IMR-90 (cell line): ENCODE data around the gene SLC16A1. TPM values are rescaled to one million over a fixed set of nuclear protein-coding genes. Genes with fewer than 3 reads are reported as not detected.

ENCODE experiments used
- ATAC-seq: fragments of 200-7000 bp; cut with Tn5 transposase; 2 replicates; pipeline ENCODE4 v1.9.1; 2020; ENCODE audit warnings: low read depth, mild to moderate bottlenecking, moderate library complexity
- BruUV-seq: library from RNA; stranded (reverse); fragments of 400-500 nt; replicated peaks from 2 replicates; lab custom pipeline; 2021; lab: Mats Ljungman, UMichigan
- CTCF ChIA-PET: fragments of 300-600 bp; formaldehyde crosslinking; extraction: SDS; loops from one replicate; lab custom pipeline; 2021; ENCODE audit warnings: antibody characterized with exemption; lab: Yijun Ruan, JAX
- POLR2A ChIA-PET: fragments of 300-600 bp; sonication (Branson Sonifier 250); formaldehyde crosslinking; loops from one replicate; lab custom pipeline; 2022; ENCODE audit warnings: antibody characterized with exemption; ENCODE audit not compliant: unreplicated experiment; lab: Charles Lee
- DNase-seq: peaks from one replicate; pipeline ENCODE4 v3.0.0; 2013
- H2AFZ ChIP-seq: replicated peaks from 2 replicates; pipeline ENCODE3; 2013; ENCODE audit warnings: low read length, mild to moderate bottlenecking; ENCODE audit not compliant: poor library complexity
- H2AK5ac ChIP-seq: 2 replicates; pipeline ENCODE4 v1.6.1; 2013; ENCODE audit warnings: low read depth, low read length, inconsistent platforms
- H2AK9ac ChIP-seq: replicated peaks from 2 replicates; pipeline ENCODE3; 2013; ENCODE audit warnings: mild to moderate bottlenecking, low read depth, low read length, moderate library complexity; ENCODE audit not compliant: poor library complexity
- H2BK120ac ChIP-seq: 2 replicates; pipeline ENCODE4 v1.6.1; 2013; ENCODE audit warnings: low read depth, low read length, inconsistent platforms
- H2BK15ac ChIP-seq: 3 replicates; pipeline ENCODE4 v1.6.1; 2013; ENCODE audit warnings: low read depth, low read length, inconsistent platforms
- H2BK20ac ChIP-seq: 2 replicates; pipeline ENCODE4 v1.6.1; 2013; ENCODE audit warnings: low read depth, mild to moderate bottlenecking, inconsistent platforms, low read length, moderate library complexity
- H2BK5ac ChIP-seq: 2 replicates; pipeline ENCODE4 v1.6.1; 2013; ENCODE audit warnings: mild to moderate bottlenecking, low read depth, low read length, inconsistent platforms; ENCODE audit not compliant: poor library complexity, severe bottlenecking
- H3K14ac ChIP-seq: replicated peaks from 2 replicates; pipeline ENCODE4 v1.6.1; 2013; ENCODE audit warnings: low read depth, low read length, inconsistent platforms
- H3K18ac ChIP-seq: 2 replicates; pipeline ENCODE4 v1.6.1; 2013; ENCODE audit warnings: low read depth, low read length, control low read depth
- H3K23ac ChIP-seq: 2 replicates; pipeline ENCODE4 v1.6.1; 2013; ENCODE audit warnings: low read depth, low read length, inconsistent platforms
- H3K27ac ChIP-seq: 2 replicates; pipeline ENCODE4 v1.5.1; 2013; ENCODE audit warnings: mild to moderate bottlenecking, control low read depth, low read length; ENCODE audit not compliant: insufficient read depth
- H3K27me3 ChIP-seq: 2 replicates; pipeline ENCODE4 v1.6.1; 2013; ENCODE audit warnings: low read length; ENCODE audit not compliant: control insufficient read depth, insufficient read depth
- H3K36me3 ChIP-seq: 2 replicates; pipeline ENCODE4 v1.6.1; 2013; ENCODE audit warnings: low read length, mixed read lengths; ENCODE audit not compliant: control insufficient read depth, insufficient read depth
- H3K4ac ChIP-seq: 2 replicates; pipeline ENCODE4 v1.6.1; 2013; ENCODE audit warnings: low read depth, low read length, inconsistent platforms
- H3K4me1 ChIP-seq: 2 replicates; pipeline ENCODE4 v1.6.1; 2013; ENCODE audit warnings: low read length, mixed read lengths; ENCODE audit not compliant: control insufficient read depth, insufficient read depth
- H3K4me2 ChIP-seq: 2 replicates; pipeline ENCODE4 v1.6.1; 2013; ENCODE audit warnings: low read depth, mild to moderate bottlenecking, control low read depth, low read length, moderate library complexity
- H3K4me3 ChIP-seq: 2 replicates; pipeline ENCODE4 v1.5.1; 2013; ENCODE audit warnings: low read depth, mild to moderate bottlenecking, control low read depth, low read length, moderate library complexity; ENCODE audit not compliant: insufficient read depth
- H3K56ac ChIP-seq: 2 replicates; pipeline ENCODE4 v1.6.1; 2013; ENCODE audit warnings: low read length, inconsistent platforms; ENCODE audit not compliant: insufficient read depth; ENCODE audit errors: extremely low read depth
- H3K79me1 ChIP-seq, 2 experiments: 2 replicates each; pipeline ENCODE4 v1.6.1; 2013; ENCODE audit warnings: low read length in 2 of 2, inconsistent platforms in 1 of 2, low read depth in 1 of 2
- H3K9ac ChIP-seq: 2 replicates; pipeline ENCODE4 v1.6.1; 2013; ENCODE audit warnings: low read depth, low read length, control low read depth
- H3K9me1 ChIP-seq: 2 replicates; pipeline ENCODE4 v1.6.1; 2013; ENCODE audit warnings: low read length, inconsistent platforms; ENCODE audit not compliant: insufficient read depth
- H3K9me3 ChIP-seq: 2 replicates; pipeline ENCODE4 v1.6.1; 2013; ENCODE audit warnings: low read length; ENCODE audit not compliant: control insufficient read depth, insufficient read depth
- H4K20me1 ChIP-seq: 2 replicates; pipeline ENCODE4 v1.6.1; 2013; ENCODE audit warnings: low read length, inconsistent platforms; ENCODE audit not compliant: insufficient read depth
- H4K5ac ChIP-seq: 2 replicates; pipeline ENCODE4 v1.6.1; 2013; ENCODE audit warnings: mild to moderate bottlenecking, low read depth, low read length, control low read depth
- H4K8ac ChIP-seq, 2 experiments: 2 replicates each; pipeline ENCODE4 v1.6.1; 2013; ENCODE audit warnings: low read depth in 2 of 2, low read length in 2 of 2, control low read depth in 1 of 2, inconsistent platforms in 1 of 2
- H4K91ac ChIP-seq: 2 replicates; pipeline ENCODE4 v1.6.1; 2013; ENCODE audit warnings: low read depth, low read length, inconsistent platforms; ENCODE audit not compliant: insufficient read depth
- CEBPB ChIP-seq: IDR thresholded peaks from 2 replicates; pipeline ENCODE4 v1.6.1; 2012; ENCODE audit warnings: low read depth, low read length, improper control_type of control experiment
- MAFK ChIP-seq: IDR thresholded peaks from 2 replicates; pipeline ENCODE4 v1.6.1; 2012; ENCODE audit warnings: low read depth, low read length, improper control_type of control experiment
- MXI1 ChIP-seq: IDR thresholded peaks from 2 replicates; pipeline ENCODE4 v1.6.1; 2012; ENCODE audit warnings: low read depth, mild to moderate bottlenecking, low read length, moderate library complexity, borderline replicate concordance
- NFE2L2 ChIP-seq: fragments of 150-350 bp; IDR thresholded peaks from 2 replicates; pipeline ENCODE4 v1.6.1; 2016; ENCODE audit warnings: low read depth, mild to moderate bottlenecking, low read length
- SMC3 ChIP-seq: fragments of 150-350 bp; IDR thresholded peaks from 2 replicates; pipeline ENCODE4 v1.6.1; 2016; ENCODE audit warnings: low read depth, mild to moderate bottlenecking, antibody characterized with exemption, low read length, moderate library complexity
- WGBS, 2 experiments: methylation state at CpG; one replicate each; pipeline versions ENCODE4 v1.1.5 to v1.1.7; 2013; ENCODE audit warnings: missing lambda C conversion rate in 2 of 2; ENCODE audit not compliant: insufficient read length in 1 of 2; ENCODE audit errors: extremely low coverage in 2 of 2; 5-methylcytosine and 5-hydroxymethylcytosine counted together
- dilution Hi-C: fragments of 300-500 bp; cut with HindIII; formaldehyde crosslinking; loops from one replicate; pipeline ENCODE4 v1.14.3; 2018; ENCODE audit warnings: low sequenced_read_pairs; ENCODE audit not compliant: unreplicated experiment
- in situ Hi-C: fragments of 300-500 bp; cut with MboI; formaldehyde crosslinking; loops from 3 replicates; pipeline ENCODE4 v1.14.3; 2019; ENCODE audit warnings: low sequenced_read_pairs, inconsistent platforms, mixed read lengths
- intact Hi-C: fragments of 100-400 bp; cut with micrococcal nuclease; formaldehyde crosslinking; loops from 2 replicates; pipeline ENCODE4 v1.10.0; 2022
- polyA plus RNA-seq, 3 experiments: library from polyadenylated mRNA; depleted of rRNA; stranded (reverse); fragments of >200 nt; gene quantifications; 2 replicates each; pipeline ENCODE4 v1.2.3, GENCODE V29; 2012; ENCODE audit warnings: low replicate concordance in 1 of 3
- total RNA-seq: library from RNA; depleted of rRNA; stranded (reverse); fragments of >200 nt; gene quantifications from 2 replicates; pipeline ENCODE4 v1.2.3, GENCODE V29; 2012
- TF ChIP-seq, protein P1 (sequence below): conservative IDR thresholded peaks from 2 replicates; pipeline ENCODE4 v1.5.1; 2012; ENCODE audit warnings: mild to moderate bottlenecking, low read depth, low read length, improper control_type of control experiment
- TF ChIP-seq, protein P2 (sequence below): fragments of 150-350 bp; IDR thresholded peaks from 2 replicates; pipeline ENCODE4 v1.6.1; 2017; ENCODE audit warnings: mild to moderate bottlenecking, antibody characterized with exemption, low read length, low read depth

The SLC16A1 gene
- total and polyA plus RNA-seq, 2 of the 4 experiments (the other 2 are of a cell fraction), result 32.9 to 156 TPM

DNA sequence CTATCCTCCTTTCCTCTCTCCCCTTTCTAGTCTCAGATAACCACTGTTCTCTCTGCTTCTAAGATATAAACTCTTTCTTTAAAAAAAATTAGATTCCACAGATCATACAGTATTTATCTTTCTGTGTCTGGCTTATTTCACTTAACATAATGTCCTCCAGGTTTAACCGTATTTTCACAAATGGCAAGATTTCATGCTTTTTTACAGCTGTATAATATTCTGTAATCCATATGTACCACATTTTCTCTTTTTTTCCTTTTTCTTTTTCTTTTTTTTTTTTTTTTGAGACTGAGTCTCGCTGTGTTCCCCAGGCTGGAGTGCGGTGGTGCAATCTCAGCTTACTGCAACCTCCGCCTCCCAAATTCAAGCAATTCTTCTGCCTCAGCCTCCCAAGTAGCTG, 5.1 kb upstream of the SLC16A1 start:
- Histone ChIP-seq H3K27ac (no peak overlapping the region), H4K8ac (no peak overlapping the region), H3K18ac (no peak overlapping the region), H3K56ac (no peak overlapping the region), H2BK20ac (no peak overlapping the region), H2BK15ac (no peak overlapping the region), H3K4ac (no peak overlapping the region), H2BK5ac (no peak overlapping the region), H2AK5ac (no peak overlapping the region), H3K9me3 (no peaks in the 10 kb centered on the region), H2BK120ac (no peak overlapping the region), H3K9me1 (no peaks in the 10 kb centered on the region), H2AK9ac (no peak overlapping the region), H4K20me1 (0 out of 2 replicates have a peak, but pooled peaks cover 3% of the 10 kb centered on the region), H3K79me1 (peaks cover 10 to 30% of the 10 kb centered on the region in 2 experiments), H3K36me3 (peaks cover 7% of the 10 kb centered on the region), H3K14ac (no peak overlapping the region), H3K23ac (no peak overlapping the region), H3K27me3 (no peaks in the 10 kb centered on the region), H2AFZ (no peak overlapping the region), H3K4me2 (no peak overlapping the region), H3K9ac (no peak overlapping the region), H3K4me3 (no peak overlapping the region), H3K4me1 (no peaks in the 10 kb centered on the region), H4K5ac (no peak overlapping the region), H4K91ac (no peak overlapping the region)
- DNase-seq, result no peak
- dilution Hi-C loops (no loop called here), in situ Hi-C loops (no loop called here), intact Hi-C loops (no loop called here)
- ChIA-PET POLR2A (no interaction called here), CTCF (no interaction called here)
- no CpG with 5 or more reads among the region's 4 CpGs for WGBS, 2 experiments
- no peak for TF ChIP-seq CEBPB
- no peak for TF ChIP-seq MAFK
- no peak for TF ChIP-seq SMC3
- TF ChIP-seq NFE2L2, result no peak
- no peak for TF ChIP-seq MXI1
- TF ChIP-seq, protein P1, sequence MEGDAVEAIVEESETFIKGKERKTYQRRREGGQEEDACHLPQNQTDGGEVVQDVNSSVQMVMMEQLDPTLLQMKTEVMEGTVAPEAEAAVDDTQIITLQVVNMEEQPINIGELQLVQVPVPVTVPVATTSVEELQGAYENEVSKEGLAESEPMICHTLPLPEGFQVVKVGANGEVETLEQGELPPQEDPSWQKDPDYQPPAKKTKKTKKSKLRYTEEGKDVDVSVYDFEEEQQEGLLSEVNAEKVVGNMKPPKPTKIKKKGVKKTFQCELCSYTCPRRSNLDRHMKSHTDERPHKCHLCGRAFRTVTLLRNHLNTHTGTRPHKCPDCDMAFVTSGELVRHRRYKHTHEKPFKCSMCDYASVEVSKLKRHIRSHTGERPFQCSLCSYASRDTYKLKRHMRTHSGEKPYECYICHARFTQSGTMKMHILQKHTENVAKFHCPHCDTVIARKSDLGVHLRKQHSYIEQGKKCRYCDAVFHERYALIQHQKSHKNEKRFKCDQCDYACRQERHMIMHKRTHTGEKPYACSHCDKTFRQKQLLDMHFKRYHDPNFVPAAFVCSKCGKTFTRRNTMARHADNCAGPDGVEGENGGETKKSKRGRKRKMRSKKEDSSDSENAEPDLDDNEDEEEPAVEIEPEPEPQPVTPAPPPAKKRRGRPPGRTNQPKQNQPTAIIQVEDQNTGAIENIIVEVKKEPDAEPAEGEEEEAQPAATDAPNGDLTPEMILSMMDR, result no peak
- TF ChIP-seq, protein P2, sequence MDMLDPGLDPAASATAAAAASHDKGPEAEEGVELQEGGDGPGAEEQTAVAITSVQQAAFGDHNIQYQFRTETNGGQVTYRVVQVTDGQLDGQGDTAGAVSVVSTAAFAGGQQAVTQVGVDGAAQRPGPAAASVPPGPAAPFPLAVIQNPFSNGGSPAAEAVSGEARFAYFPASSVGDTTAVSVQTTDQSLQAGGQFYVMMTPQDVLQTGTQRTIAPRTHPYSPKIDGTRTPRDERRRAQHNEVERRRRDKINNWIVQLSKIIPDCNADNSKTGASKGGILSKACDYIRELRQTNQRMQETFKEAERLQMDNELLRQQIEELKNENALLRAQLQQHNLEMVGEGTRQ, result no peak
- BruUV-seq, result no TSS peak
- ATAC-seq, result no peak
